GM06990 (cell line): ENCODE data around the gene SH2D2A.

Experiments
- DNase-seq: peaks from one replicate; pipeline ENCODE4 v3.0.0-alpha.2; 2011; ENCODE audit not compliant: insufficient read length; ENCODE audit errors: extremely low read depth
- H3K27me3 ChIP-seq: replicated peaks from 2 replicates; pipeline ENCODE4 v1.6.0; 2011; ENCODE audit warnings: low read length; ENCODE audit not compliant: control insufficient read depth, insufficient read depth
- H3K36me3 ChIP-seq: 2 replicates; pipeline ENCODE4 v1.5.1; 2011; ENCODE audit warnings: low read length; ENCODE audit not compliant: control insufficient read depth, insufficient read depth
- H3K4me3 ChIP-seq: replicated peaks from 2 replicates; pipeline ENCODE4 v1.5.1; 2011; ENCODE audit warnings: low read depth, mild to moderate bottlenecking, control low read depth, low read length
- TF ChIP-seq, protein P1 (sequence below): IDR thresholded peaks from 2 replicates; pipeline ENCODE4 v1.5.1; 2011; ENCODE audit warnings: low read length, control low read depth, mild to moderate bottlenecking, inconsistent platforms; ENCODE audit not compliant: insufficient read depth, poor library complexity, severe bottlenecking

The SH2D2A gene

GRCh38 chr1:156844102-156844501, 27.5 kb upstream of the SH2D2A start:
- H3K27me3 ChIP-seq: peaks cover 2% of the 10 kb centered on the region
- no peak for DNase-seq
- no peak overlapping the region for H3K4me3 ChIP-seq

GRCh38 chr1:156842618-156843300, 26.1 kb upstream of the SH2D2A start:
- DNase-seq: no peak
- Histone ChIP-seq H3K4me3 (no peak overlapping the region), H3K36me3 (no peaks in the 10 kb centered on the region), H3K27me3 (peaks cover 2% of the 10 kb centered on the region)
- TF ChIP-seq, protein P1, sequence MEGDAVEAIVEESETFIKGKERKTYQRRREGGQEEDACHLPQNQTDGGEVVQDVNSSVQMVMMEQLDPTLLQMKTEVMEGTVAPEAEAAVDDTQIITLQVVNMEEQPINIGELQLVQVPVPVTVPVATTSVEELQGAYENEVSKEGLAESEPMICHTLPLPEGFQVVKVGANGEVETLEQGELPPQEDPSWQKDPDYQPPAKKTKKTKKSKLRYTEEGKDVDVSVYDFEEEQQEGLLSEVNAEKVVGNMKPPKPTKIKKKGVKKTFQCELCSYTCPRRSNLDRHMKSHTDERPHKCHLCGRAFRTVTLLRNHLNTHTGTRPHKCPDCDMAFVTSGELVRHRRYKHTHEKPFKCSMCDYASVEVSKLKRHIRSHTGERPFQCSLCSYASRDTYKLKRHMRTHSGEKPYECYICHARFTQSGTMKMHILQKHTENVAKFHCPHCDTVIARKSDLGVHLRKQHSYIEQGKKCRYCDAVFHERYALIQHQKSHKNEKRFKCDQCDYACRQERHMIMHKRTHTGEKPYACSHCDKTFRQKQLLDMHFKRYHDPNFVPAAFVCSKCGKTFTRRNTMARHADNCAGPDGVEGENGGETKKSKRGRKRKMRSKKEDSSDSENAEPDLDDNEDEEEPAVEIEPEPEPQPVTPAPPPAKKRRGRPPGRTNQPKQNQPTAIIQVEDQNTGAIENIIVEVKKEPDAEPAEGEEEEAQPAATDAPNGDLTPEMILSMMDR: no peak

More at GRCh38 chr1:156844102-156844501, 27.5 kb upstream of the SH2D2A start:
- TF ChIP-seq, protein P1: peak; percentile 14
- no peaks in the 10 kb centered on the region for H3K36me3 ChIP-seq

DNA sequence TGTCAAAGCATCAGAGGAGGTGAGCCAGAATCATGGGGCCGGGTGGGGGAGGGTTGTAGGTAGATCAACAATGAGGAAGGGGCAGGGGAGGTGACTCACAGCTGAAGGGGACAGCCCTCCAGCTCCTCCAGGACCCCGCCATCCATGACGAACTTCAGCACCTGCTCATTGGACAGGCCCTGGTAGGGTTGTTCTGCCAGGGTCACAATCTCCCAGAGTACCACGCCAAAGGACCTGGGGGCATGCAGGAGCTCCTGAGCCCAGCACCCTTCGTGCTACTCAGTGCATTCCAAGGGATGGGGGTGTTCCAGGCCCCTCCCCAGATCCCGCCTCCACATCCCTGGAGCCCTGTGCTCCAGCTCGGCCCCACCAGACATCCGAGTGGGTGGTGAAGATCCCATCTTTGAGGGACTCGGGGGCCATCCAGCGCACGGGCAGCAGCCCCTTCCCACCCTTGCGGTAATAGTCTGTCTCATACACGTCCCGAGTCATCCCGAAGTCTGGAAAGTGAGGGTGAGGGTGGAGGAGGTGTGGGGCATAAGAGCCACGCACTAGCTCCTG, 24.7 kb upstream of the SH2D2A start:
- no peaks in the 10 kb centered on the region for H3K36me3 ChIP-seq
- TF ChIP-seq, protein P1: no peak
- H3K27me3 ChIP-seq: peaks cover 2% of the 10 kb centered on the region
- DNase-seq: no peak
- H3K4me3 ChIP-seq: no peak overlapping the region

DNA sequence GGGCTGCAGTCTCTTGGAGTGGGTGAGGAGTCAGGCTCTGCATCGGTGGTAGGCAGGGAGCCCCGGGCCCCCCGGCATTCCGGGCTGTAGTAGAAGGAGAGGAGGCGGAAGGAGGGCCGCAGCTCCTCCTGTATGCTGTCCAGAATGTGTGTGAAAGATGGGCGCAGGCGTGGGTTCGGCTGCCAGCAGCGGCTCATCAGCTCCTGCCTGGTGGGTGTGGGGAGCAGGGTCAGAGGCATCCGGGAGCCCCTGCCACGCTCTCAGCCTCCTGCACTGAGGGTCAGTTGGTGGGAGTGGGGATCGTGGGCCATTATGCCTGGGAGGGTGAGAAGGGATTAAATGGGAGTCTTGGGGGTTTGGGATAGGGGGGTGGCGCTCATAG, 24.2 kb upstream of the SH2D2A start:
- H3K36me3 ChIP-seq: no peaks in the 10 kb centered on the region
- DNase-seq: no peak
- no peak overlapping the region for H3K4me3 ChIP-seq
- peaks cover 2% of the 10 kb centered on the region for H3K27me3 ChIP-seq
- TF ChIP-seq, protein P1: no peak

- H3K36me3 ChIP-seq: no peaks in the 10 kb centered on the region
- DNase-seq: no peak
- H3K27me3 ChIP-seq: peaks cover 2% of the 10 kb centered on the region
- TF ChIP-seq, protein P1: no peak
- no peak overlapping the region for H3K4me3 ChIP-seq
These were observed 23.7 kb upstream of the SH2D2A start for GRCh38 chr1:156840186-156840897.
